Measurements from ENCODE around the gene SPATS2L. TPM values are rescaled to one million over a fixed set of nuclear protein-coding genes. Genes with fewer than 3 reads are reported as not detected.

Gene SPATS2L
- total RNA-seq, 1 experiment from 2014 or later: 174 TPM

DNA sequence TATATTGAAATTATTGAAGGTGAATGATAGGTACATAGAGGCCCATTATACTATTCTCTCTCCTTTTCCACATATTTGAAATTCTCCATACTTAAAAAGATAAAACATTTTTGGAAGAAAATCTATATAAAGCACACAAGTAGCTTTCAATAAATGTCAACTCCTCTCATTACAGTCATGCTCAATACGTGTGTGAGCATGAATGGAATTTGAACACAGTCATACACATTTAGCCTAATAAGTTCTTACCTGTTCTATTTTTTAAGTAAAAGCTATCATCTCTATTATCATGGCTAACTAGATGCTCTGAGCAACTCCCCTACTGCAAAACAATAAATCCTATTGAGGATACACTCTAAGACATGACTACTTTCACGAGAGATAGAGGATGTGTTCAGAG is 41.9 kb upstream of the SPATS2L start:
- intact Hi-C loops (cut with micrococcal nuclease): no loop called here
- ChIA-PET POLR2A (ENCODE audit: unreplicated experiment) (no interaction called here), CTCF (no interaction called here)
- Histone ChIP-seq H3K9me2 (replicated peaks; ENCODE audit: low read length) (no peaks in the 10 kb centered on the region), H3K4me3 (ENCODE audit: low read length) (no peak overlapping the region), H3K36me3 (ENCODE audit: low read depth, low read length) (no peaks in the 10 kb centered on the region), H3F3A (ENCODE audit: low read length, unreplicated experiment) (no peaks in the 10 kb centered on the region), H3K4me1 (ENCODE audit: insufficient read depth, low read length) (peaks cover 11% of the 10 kb centered on the region), H3K79me2 (ENCODE audit: low read length) (no peaks in the 10 kb centered on the region), H4K20me1 (ENCODE audit: low read length) (no peaks in the 10 kb centered on the region), H2AFZ (ENCODE audit: low read length) (no peak overlapping the region), H3K27me3 (ENCODE audit: low read length) (no peaks in the 10 kb centered on the region), H3K4me2 (ENCODE audit: low read length) (no peak overlapping the region), H3K9me3 (ENCODE audit: low read length) (no peaks in the 10 kb centered on the region), H3K9ac (ENCODE audit: low read length) (no peak overlapping the region), H3K27ac (ENCODE audit: low read length) (no peak overlapping the region)
- BruUV-seq (replicated peaks): no TSS peak
- ATAC-seq (no peak), DNase-seq (no peak)
- TF ChIP-seq EZH2 (IDR thresholded peaks at IDR 0.05; ENCODE audit: low read length, unreplicated experiment) (no peak), EZH2phosphoT487 (IDR thresholded peaks at IDR 0.05; ENCODE audit: borderline replicate concordance, low read length) (no peak), CTCF (conservative IDR thresholded peaks at IDR 0.05; ENCODE audit: low read depth, low read length) (no peak)

DNA sequence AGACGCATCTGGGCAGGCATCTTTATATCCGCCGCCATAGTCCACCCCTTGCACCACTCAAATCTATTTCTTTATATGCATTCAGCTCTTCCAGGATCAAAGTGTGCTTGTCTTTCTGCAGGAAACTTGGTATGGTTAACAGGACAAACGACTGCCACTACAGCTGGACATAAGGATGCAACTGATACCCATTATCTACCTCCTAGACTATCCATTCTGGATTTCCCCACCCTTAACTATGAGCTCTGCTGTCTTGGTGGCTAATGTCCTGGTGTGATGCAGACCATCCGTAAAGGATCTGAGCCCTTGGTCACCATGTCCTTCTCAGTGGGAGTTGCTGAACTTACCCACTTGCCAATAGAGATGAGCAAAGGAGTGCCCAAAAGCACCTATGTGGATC is 40.1 kb upstream of the SPATS2L start:
- TF ChIP-seq EZH2 (IDR thresholded peaks at IDR 0.05; ENCODE audit: low read length, unreplicated experiment): no peak
- no peak for TF ChIP-seq CTCF (conservative IDR thresholded peaks at IDR 0.05; ENCODE audit: low read depth, low read length)
- TF ChIP-seq EZH2phosphoT487 (IDR thresholded peaks at IDR 0.05; ENCODE audit: borderline replicate concordance, low read length): no peak
- Histone ChIP-seq H3K27ac (ENCODE audit: low read length) (no peak overlapping the region), H3K4me2 (ENCODE audit: low read length) (no peak overlapping the region), H3K9ac (ENCODE audit: low read length) (no peak overlapping the region), H3K79me2 (ENCODE audit: low read length) (no peaks in the 10 kb centered on the region), H4K20me1 (ENCODE audit: low read length) (no peaks in the 10 kb centered on the region), H3K4me1 (ENCODE audit: insufficient read depth, low read length) (peaks cover 10% of the 10 kb centered on the region; the same call in 1 of the 2 replicates), H3K4me3 (ENCODE audit: low read length) (no peak overlapping the region), H3F3A (ENCODE audit: low read length, unreplicated experiment) (no peaks in the 10 kb centered on the region), H2AFZ (ENCODE audit: low read length) (no peak overlapping the region), H3K36me3 (ENCODE audit: low read depth, low read length) (no peaks in the 10 kb centered on the region), H3K9me3 (ENCODE audit: low read length) (no peaks in the 10 kb centered on the region), H3K9me2 (replicated peaks; ENCODE audit: low read length) (no peaks in the 10 kb centered on the region), H3K27me3 (ENCODE audit: low read length) (no peaks in the 10 kb centered on the region)
- POLR2A ChIA-PET (ENCODE audit: unreplicated experiment): no interaction called here
- ATAC-seq (no peak), DNase-seq (no peak)
- intact Hi-C loops (cut with micrococcal nuclease): no loop called here
- BruUV-seq (replicated peaks): no TSS peak
- CTCF ChIA-PET: no interaction called here

- Histone ChIP-seq H2AFZ (ENCODE audit: low read length) (no peak overlapping the region), H3K9me2 (replicated peaks; ENCODE audit: low read length) (no peaks in the 10 kb centered on the region), H3K36me3 (ENCODE audit: low read depth, low read length) (no peaks in the 10 kb centered on the region), H4K20me1 (ENCODE audit: low read length) (no peaks in the 10 kb centered on the region), H3K9ac (ENCODE audit: low read length) (no peak overlapping the region), H3K79me2 (ENCODE audit: low read length) (no peaks in the 10 kb centered on the region), H3K4me2 (ENCODE audit: low read length) (no peak overlapping the region), H3K9me3 (ENCODE audit: low read length) (no peaks in the 10 kb centered on the region), H3K27ac (ENCODE audit: low read length) (no peak overlapping the region), H3F3A (ENCODE audit: low read length, unreplicated experiment) (no peaks in the 10 kb centered on the region), H3K4me3 (ENCODE audit: low read length) (no peak overlapping the region), H3K27me3 (ENCODE audit: low read length) (no peaks in the 10 kb centered on the region), H3K4me1 (ENCODE audit: insufficient read depth, low read length) (peaks cover 10% of the 10 kb centered on the region; the same call in 1 of the 2 replicates)
- no peak for DNase-seq
- TF ChIP-seq CTCF (conservative IDR thresholded peaks at IDR 0.05; ENCODE audit: low read depth, low read length) (no peak), EZH2 (IDR thresholded peaks at IDR 0.05; ENCODE audit: low read length, unreplicated experiment) (no peak), EZH2phosphoT487 (IDR thresholded peaks at IDR 0.05; ENCODE audit: borderline replicate concordance, low read length) (no peak)
- ChIA-PET POLR2A (ENCODE audit: unreplicated experiment) (no interaction called here), CTCF (no interaction called here)
- ATAC-seq: no peak
- no TSS peak for BruUV-seq (replicated peaks)
- intact Hi-C loops (cut with micrococcal nuclease): no loop called here
Measured at GRCh38 chr2:200267350-200267749, 39.1 kb upstream of the SPATS2L start.
